HG02840 (cell line): Measurements from ENCODE around the gene PFDN5.

ENCODE experiments used
- ATAC-seq: cut with Tn5 transposase; IDR thresholded peaks from one replicate; pipeline ENCODE4 v1.9.1; 2021; ENCODE audit warnings: mild to moderate bottlenecking, moderate library complexity, moderate number of reproducible peaks; ENCODE audit not compliant: unreplicated experiment, low FRiP score

PFDN5 gene

DNA sequence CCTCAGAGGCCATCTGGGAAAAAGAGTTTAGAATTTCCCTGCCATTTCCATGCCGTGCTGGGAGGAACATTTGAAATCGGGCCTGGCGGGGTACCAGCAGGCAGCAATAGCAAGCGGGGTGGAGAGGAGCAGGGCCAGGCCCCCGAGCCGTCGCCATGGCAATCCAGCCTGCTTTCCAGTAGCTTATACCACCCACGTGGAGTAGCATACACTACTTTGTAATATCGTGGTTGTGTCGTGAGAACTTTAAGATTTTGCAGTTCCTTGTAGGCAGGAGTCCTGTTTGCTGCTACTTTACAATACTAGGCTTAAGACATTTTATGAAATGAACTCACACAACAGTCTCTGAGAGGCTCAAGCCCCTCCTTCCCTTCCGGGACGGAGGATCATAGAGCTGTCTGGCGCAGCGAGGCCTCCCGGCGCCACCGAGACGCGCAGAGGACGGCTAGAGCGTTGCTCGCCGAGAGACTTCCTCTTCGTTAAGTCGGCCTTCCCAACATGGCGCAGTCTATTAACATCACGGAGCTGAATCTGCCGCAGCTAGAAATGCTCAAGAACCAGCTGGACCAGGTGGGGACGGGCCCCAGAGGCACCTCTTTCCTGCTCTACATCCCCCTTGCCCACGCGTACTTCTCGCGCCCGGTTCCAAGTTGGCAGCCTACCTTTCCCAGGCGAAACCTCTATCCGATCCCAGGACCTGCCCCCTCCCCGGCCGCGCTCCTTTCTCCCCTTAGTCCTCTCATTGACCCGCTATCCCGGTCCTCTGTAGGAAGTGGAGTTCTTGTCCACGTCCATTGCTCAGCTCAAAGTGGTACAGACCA is at the start of gene PFDN5:
PFDN5 (plus strand) TSS at position 473 of the 821 bp plus-strand sequence; CDS start at position 499, 26 bp downstream.
- peak; percentile 66 for ATAC-seq

- ATAC-seq: peak; percentile 72
These were observed 43.6 kb upstream of the PFDN5 start for GRCh38 chr12:53251477-53252348.

DNA sequence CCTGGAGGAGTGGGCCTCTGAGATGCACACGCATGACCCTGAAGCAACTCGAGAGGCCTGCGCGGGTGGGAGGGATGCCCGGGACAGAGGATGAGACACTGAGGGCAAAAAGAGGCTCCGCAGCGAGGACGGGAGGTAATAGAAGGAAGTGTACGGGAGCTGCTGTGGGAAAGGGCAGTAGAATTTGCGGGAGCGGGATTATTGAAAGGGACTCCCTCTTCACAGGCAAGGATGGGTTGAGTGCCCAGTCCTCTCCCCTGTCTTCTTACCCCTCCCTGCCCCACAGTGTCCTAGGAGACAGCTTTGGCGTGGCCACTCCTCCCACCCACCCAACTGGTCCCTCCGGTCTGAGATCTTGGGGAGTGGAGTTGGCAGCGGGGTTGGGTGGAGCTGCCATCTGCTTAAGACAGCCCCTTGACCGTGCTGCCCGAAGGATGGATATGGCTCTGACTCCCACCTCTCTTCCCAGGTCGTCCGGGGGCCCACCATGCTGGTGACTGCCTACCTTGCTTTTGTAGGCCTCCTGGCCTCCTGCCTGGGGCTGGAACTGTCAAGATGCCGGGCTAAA is 42.9 kb upstream of the PFDN5 start:
- ATAC-seq: no peak

- no peak for ATAC-seq
These were observed 42.0 kb upstream of the PFDN5 start for GRCh38 chr12:53253298-53253697.

DNA sequence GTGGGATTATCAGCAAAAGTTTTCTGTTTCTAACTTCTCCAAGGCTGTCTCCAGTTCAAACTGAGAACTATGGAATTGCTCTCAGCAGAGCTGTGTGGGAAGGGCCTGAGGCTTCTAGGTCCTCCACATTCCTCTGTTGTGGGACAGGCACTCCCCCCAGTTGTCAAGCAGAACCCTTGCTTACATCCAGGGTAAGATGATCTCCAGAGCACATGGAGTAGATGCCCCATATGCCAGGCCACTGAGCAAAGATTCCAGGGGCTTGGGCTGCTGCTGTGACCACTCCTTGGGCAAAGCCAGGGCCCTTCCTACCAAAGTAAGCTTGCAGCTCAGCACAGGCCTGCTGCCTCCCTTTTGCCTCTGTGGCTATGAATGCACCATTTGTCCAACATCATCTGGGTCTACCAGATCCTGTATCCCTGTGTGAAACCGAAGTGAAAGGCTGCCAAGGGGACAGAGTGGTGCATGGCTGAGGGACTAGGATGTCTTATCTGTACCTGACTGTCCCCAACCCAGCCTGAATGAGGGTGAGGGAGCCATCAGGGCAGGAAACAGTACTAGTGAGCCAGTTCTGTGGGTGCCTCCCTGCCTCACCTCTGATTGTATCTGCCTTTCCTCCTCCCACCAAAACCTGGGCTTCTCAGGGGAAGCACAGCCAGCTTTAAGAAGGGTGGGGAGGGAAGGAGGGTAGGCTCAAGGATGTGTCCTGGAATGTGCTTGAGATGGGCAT is 40.4 kb upstream of the PFDN5 start:
- no peak for ATAC-seq

DNA sequence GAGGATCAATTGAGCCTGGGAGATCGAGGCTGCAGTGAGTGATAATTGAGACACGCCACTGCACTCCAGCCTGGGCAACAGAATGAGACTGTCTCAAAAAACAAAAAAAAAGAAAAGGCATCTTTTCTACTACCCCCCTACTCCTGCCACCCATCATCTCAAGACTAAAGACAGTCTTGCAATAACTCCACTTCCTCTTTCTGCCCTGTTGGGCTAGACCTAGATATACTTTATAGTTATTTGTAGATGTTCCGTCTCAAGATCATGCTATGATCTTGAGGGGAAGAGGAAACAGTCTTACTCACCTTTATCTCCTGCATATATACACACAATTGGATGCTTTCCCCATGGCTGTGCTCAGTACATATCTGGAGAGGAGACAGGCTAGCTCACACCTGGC is 39.3 kb upstream of the PFDN5 start:
- ATAC-seq: no peak

- ATAC-seq: no peak
These were observed 36.5 kb upstream of the PFDN5 start for GRCh38 chr12:53258541-53259539.

DNA sequence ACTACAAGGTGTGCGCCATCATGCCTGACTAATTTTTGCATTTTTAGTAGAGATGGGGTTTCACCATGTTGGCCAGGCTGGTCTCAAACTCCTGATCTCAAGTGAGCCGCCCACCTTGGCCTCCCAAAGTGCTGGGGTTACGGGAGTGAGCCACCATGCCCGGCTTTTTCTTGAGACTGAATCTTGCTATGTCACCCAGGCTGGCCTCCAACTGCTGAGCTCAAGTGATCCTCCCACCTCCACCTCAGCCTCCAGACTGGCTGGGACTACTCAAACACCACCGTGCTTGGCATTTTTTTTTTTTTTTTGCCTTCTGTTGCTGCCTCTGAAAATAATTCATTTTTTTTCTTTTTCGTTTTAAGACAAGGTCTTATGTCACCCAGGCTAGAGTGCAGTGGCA is 35.5 kb upstream of the PFDN5 start:
- ATAC-seq: no peak

DNA sequence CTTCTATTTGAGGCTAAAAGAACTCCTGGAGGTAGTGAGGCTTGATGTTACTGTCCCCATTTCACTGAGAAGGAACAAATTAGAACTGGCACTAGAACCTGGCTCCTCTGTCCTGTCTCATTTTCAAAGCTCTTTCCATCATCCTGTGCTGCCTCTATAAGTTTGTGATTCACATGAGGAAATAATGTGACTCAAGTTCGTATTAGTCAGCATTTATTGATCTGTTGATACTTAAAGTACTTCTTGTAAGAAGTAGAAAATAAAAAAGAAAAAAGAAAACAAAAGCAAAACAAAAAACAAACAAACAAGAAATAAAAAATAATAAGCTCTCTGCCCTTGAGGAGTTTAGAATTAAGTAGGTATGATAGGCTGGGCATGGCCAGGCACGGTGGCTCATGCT is 29.6 kb upstream of the PFDN5 start:
- ATAC-seq: no peak

DNA sequence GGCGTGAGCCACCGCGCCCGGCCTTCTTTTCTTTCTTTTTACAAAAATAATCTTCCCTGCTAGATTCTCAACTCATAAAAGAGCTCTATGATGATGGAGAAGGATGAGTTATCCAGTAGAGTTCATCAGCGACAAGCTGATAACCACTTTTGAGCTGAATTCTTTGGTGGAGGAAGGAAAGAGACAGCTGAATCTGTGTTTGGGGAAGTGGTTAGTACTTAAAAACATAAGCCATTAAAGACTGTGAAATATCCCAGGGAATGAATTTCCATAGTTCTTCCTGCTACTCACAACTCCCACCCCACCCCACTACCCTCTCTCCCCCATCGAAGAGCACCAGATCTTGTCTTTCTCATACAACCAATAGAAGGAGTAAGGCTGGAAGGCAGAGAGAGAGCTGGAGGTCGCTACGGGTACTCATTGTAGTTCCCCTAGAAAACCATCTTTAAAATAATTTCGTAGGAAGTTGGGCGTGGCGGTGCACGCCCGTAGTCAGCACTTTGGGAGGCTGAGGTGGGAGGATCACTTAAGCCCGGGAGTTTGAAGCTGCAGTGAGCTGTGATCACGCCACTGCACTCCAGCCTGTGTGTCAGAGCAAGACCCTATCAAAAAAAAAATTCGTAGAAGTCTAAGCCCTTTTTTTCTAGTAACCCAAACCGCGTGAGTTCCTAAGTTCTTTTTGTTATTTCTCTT is 27.9 kb upstream of the PFDN5 start:
- ATAC-seq: peak; percentile 19

DNA sequence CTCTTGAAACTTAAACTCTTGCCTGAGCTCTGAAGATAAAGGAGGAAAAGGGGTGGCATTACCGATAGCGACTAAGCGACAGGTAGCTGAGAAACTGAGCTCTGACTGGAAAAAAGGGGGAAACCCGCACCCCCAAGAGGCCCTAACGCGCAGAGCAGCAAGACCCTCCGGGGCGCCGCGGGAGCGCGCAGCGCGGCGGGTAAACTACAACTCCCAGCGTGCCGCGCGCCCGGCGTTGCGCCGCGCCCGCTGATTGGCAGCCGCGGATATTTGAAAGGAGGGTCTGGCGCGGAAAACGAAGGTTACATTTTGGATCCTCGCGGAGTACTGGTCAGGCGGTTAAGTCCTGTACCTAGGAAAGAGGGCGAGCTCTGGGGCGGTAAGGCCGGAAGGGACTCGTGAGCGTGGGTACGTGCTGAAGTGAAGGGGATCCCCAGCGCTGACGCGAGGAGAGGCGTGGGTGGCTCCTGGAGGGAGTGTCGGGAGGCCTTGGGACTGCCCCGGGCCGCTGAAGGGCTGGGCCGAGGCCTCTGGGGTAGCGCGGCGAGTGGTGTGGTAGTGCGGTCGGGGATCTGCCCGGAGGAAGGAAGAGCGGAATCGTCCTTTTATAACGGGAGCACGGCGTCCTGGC is 27.2 kb upstream of the PFDN5 start, which contains the start of gene ESPL1:
ESPL1 (plus strand) TSS at position 301 of the 631 bp plus-strand sequence. CDS start 468 bp downstream, outside the sequence.
- ATAC-seq: peak; percentile 62

DNA sequence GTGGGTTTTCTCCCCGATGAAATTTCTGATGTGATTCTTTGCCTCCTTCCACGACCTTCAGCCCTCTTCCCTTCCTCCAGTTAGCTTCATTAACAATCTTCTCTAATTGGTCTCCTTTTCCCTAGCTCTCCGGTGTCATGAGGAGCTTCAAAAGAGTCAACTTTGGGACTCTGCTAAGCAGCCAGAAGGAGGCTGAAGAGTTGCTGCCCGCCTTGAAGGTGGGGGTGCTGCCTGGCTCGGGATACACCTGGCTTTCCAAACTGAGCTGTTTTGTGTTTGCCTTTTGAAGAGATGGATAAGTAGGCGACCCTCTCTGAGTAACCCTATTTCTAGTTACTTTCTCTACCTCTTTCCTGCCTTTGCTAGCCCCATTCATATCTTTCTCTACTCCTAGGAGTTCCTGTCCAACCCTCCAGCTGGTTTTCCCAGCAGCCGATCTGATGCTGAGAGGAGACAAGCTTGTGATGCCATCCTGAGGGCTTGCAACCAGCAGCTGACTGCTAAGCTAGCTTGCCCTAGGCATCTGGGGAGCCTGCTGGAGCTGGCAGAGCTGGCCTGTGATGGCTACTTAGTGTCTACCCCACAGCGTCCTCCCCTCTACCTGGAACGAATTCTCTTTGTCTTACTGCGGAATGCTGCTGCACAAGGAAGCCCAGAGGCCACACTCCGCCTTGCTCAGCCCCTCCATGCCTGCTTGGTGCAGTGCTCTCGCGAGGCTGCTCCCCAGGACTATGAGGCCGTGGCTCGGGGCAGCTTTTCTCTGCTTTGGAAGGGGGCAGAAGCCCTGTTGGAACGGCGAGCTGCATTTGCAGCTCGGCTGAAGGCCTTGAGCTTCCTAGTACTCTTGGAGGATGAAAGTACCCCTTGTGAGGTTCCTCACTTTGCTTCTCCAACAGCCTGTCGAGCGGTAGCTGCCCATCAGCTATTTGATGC is 26.4 kb upstream of the PFDN5 start:
- no peak for ATAC-seq

DNA sequence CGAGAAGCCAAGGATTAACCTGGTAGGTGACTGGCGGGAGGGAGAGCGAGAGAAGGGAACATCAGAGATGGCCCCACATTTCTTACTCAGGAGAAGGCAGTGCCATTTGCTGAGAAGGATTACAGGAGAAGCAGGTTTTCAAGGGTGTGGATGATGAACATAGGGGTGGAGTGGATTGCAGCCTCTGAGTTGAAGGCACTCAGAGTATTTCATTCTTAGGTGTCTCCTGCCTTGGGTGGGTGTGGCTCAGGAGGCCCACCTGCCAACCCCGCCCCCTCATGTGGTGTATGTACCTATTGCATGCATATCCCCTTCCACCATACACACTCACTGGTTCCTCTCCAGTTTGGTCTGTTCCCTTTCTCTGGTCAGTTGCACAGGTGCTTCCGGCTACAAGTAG is 20.9 kb upstream of the PFDN5 start:
- ATAC-seq: no peak

DNA sequence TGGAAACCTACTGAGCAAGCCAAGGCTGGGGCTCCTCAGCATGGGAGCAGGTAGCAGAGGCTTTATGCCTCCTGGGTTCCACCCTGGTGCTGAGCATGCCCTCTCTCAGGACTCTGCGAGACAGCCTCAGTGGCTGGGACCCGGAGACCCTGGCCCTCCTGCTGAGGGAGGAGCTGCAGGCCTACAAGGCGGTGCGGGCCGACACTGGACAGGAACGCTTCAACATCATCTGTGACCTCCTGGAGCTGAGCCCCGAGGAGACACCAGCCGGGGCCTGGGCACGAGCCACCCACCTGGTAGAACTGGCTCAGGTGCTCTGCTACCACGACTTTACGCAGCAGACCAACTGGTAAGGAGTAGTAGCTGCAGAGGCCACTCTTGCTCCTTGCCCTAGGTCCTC is 18.8 kb upstream of the PFDN5 start:
- no peak for ATAC-seq

DNA sequence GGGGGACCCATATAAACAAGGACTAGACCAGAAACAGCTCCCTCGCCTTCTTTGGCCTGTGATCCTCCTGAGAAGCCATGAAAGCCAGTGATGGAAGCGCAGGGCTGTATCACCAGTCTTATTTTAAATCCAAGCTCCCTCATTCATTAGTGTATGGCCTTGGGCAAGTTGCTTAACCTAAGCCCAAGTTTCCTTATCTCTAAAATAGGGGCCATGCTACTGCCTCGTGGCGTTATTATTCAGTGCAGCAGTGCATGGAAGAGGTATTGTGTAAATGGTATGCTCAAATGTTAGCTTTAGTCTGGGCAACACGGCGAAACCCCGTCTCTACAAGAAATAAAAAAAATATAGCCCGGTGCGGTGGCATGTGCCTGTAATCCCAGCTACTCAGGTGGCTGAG is 17.4 kb upstream of the PFDN5 start:
- ATAC-seq: no peak

- ATAC-seq: no peak
These were observed 16.0 kb upstream of the PFDN5 start for GRCh38 chr12:53279283-53279869.
